ENCODE data around the gene PCDH15.

PCDH15 gene

GRCh38 chr10:54449056-54449455 is 352.0 kb downstream of the PCDH15 start:
- Histone ChIP-seq H3K27ac (no peak overlapping the region), H3K9me3 (ENCODE audit: severe bottlenecking) (no peaks in the 10 kb centered on the region), H3K27me3 (ENCODE audit: insufficient read depth, low read depth, severe bottlenecking) (no peaks in the 10 kb centered on the region), H3K36me3 (no peaks in the 10 kb centered on the region), H3K4me3 (ENCODE audit: low read depth, low read length) (no peak overlapping the region)
- no peak for DNase-seq
- TF ChIP-seq CTCF (IDR thresholded peaks at IDR 0.05; ENCODE audit: low read depth, low read length): no peak

- no peaks in the 10 kb centered on the region for H3K27me3 ChIP-seq (ENCODE audit: insufficient read depth, low read depth, severe bottlenecking)
- H3K36me3 ChIP-seq: no peaks in the 10 kb centered on the region
- TF ChIP-seq CTCF (IDR thresholded peaks at IDR 0.05; ENCODE audit: low read depth, low read length): no peak
- no peak overlapping the region for H3K4me3 ChIP-seq (ENCODE audit: low read depth, low read length)
- H3K27ac ChIP-seq: no peak overlapping the region
- H3K9me3 ChIP-seq (ENCODE audit: severe bottlenecking): no peaks in the 10 kb centered on the region
- no peak for DNase-seq
These were observed 356.9 kb downstream of the PCDH15 start for GRCh38 chr10:54444170-54444569.

- Histone ChIP-seq H3K4me3 (ENCODE audit: low read depth, low read length) (no peak overlapping the region), H3K27me3 (ENCODE audit: insufficient read depth, low read depth, severe bottlenecking) (no peaks in the 10 kb centered on the region), H3K36me3 (no peaks in the 10 kb centered on the region), H3K27ac (no peak overlapping the region), H3K9me3 (ENCODE audit: severe bottlenecking) (no peaks in the 10 kb centered on the region)
- no peak for DNase-seq
- TF ChIP-seq CTCF (IDR thresholded peaks at IDR 0.05; ENCODE audit: low read depth, low read length): no peak
These were observed 359.8 kb downstream of the PCDH15 start for GRCh38 chr10:54441275-54441674.

GRCh38 chr10:54434782-54435181 is 366.2 kb downstream of the PCDH15 start:
- H3K27me3 ChIP-seq (ENCODE audit: insufficient read depth, low read depth, severe bottlenecking): no peaks in the 10 kb centered on the region
- no peak overlapping the region for H3K27ac ChIP-seq
- DNase-seq: no peak
- TF ChIP-seq CTCF (IDR thresholded peaks at IDR 0.05; ENCODE audit: low read depth, low read length): no peak
- no peaks in the 10 kb centered on the region for H3K36me3 ChIP-seq
- H3K4me3 ChIP-seq (ENCODE audit: low read depth, low read length): no peak overlapping the region
- no peaks in the 10 kb centered on the region for H3K9me3 ChIP-seq (ENCODE audit: severe bottlenecking)

- no peaks in the 10 kb centered on the region for H3K27me3 ChIP-seq (ENCODE audit: insufficient read depth, low read depth, severe bottlenecking)
- H3K4me3 ChIP-seq (ENCODE audit: low read depth, low read length): no peak overlapping the region
- no peaks in the 10 kb centered on the region for H3K9me3 ChIP-seq (ENCODE audit: severe bottlenecking)
- TF ChIP-seq CTCF (IDR thresholded peaks at IDR 0.05; ENCODE audit: low read depth, low read length): no peak
- H3K36me3 ChIP-seq: no peaks in the 10 kb centered on the region
- no peak overlapping the region for H3K27ac ChIP-seq
- no peak for DNase-seq
These were observed 385.5 kb downstream of the PCDH15 start for GRCh38 chr10:54415483-54415882.

GRCh38 chr10:54402576-54402975 is 398.5 kb downstream of the PCDH15 start:
- H3K36me3 ChIP-seq: no peaks in the 10 kb centered on the region
- H3K4me3 ChIP-seq (ENCODE audit: low read depth, low read length): no peak overlapping the region
- peak; percentile 12 for DNase-seq
- no peaks in the 10 kb centered on the region for H3K27me3 ChIP-seq (ENCODE audit: insufficient read depth, low read depth, severe bottlenecking)
- no peak overlapping the region for H3K27ac ChIP-seq
- H3K9me3 ChIP-seq (ENCODE audit: severe bottlenecking): no peaks in the 10 kb centered on the region
- TF ChIP-seq CTCF (IDR thresholded peaks at IDR 0.05; ENCODE audit: low read depth, low read length): peak; percentile 20; the same call in 1 of the 2 replicates
